Vagina (tissue), 2 donors: ENCODE data around the gene TIA1.
"Not testable (repeated sequence)": the region's sequence is repeated elsewhere in the genome, so short reads cannot be mapped to it uniquely, and the experiment has no call there.

ENCODE experiments used
- POLR2A ChIP-seq, 2 donors: fragments of 450-650 bp; IDR thresholded peaks; one replicate each; pipeline ENCODE4 v1.6.1; 2017; ENCODE audit warnings: antibody characterized with exemption in 2 of 2, mild to moderate bottlenecking in 2 of 2, moderate library complexity in 2 of 2
- TF ChIP-seq, protein P1 (sequence below), 3 experiments: fragments of 450-650 bp in 2 of 3; fragments of 200-600 bp in 1 of 3; sonication (generic) in 1 of 3; IDR thresholded peaks; one replicate each; pipeline ENCODE4 v1.5.1; 2017 to 2019; ENCODE audit warnings: antibody characterized with exemption in 3 of 3, mild to moderate bottlenecking in 2 of 3, moderate library complexity in 2 of 3

DNA sequence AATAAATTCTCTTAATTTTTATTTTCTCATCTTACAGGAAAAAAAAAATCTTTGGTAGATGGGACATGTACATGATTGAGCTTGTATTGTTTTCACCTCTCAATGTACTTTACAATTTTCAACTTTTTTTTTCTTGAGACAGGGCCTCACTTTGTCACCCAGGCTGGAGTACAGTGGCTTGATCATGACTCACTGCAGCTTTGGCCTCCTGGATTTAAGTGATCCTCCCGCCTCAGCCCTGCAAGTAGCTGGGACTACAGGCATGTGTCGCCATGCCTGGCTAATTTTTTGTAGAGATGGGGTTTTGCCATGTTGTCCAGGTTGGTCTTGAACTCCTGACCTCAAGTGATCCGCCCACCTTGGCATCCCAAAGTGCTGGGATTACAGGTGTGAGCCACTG lies 25.1 kb downstream of the TIA1 start:
- TF ChIP-seq, protein P1, sequence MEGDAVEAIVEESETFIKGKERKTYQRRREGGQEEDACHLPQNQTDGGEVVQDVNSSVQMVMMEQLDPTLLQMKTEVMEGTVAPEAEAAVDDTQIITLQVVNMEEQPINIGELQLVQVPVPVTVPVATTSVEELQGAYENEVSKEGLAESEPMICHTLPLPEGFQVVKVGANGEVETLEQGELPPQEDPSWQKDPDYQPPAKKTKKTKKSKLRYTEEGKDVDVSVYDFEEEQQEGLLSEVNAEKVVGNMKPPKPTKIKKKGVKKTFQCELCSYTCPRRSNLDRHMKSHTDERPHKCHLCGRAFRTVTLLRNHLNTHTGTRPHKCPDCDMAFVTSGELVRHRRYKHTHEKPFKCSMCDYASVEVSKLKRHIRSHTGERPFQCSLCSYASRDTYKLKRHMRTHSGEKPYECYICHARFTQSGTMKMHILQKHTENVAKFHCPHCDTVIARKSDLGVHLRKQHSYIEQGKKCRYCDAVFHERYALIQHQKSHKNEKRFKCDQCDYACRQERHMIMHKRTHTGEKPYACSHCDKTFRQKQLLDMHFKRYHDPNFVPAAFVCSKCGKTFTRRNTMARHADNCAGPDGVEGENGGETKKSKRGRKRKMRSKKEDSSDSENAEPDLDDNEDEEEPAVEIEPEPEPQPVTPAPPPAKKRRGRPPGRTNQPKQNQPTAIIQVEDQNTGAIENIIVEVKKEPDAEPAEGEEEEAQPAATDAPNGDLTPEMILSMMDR (IDR thresholded peaks at IDR 0.05) = not testable (repeated sequence)
- not testable (repeated sequence) for TF ChIP-seq POLR2A (IDR thresholded peaks at IDR 0.05)
